HG03439 (cell line): ENCODE measurements around the gene MAGI3.
"Not testable (repeated sequence)": the region's sequence is repeated elsewhere in the genome, so short reads cannot be mapped to it uniquely, and the experiment has no call there.

Source experiments
- ATAC-seq: cut with Tn5 transposase; IDR thresholded peaks from one replicate; pipeline ENCODE4 v1.9.1; 2021; ENCODE audit warnings: mild to moderate bottlenecking, moderate library complexity; ENCODE audit not compliant: unreplicated experiment

MAGI3 gene

GRCh38 chr1:113678159-113678469 lies 287.8 kb downstream of the MAGI3 start:
- ATAC-seq: no peak

GRCh38 chr1:113681596-113682337 lies 291.5 kb downstream of the MAGI3 start:
- no peak for ATAC-seq

- no peak for ATAC-seq
Observed at GRCh38 chr1:113683384-113684152, 293.3 kb downstream of the MAGI3 start.

GRCh38 chr1:113684153-113684541 lies 293.8 kb downstream of the MAGI3 start:
- no peak for ATAC-seq

GRCh38 chr1:113686891-113687618 lies 296.7 kb downstream of the MAGI3 start:
- no peak for ATAC-seq

GRCh38 chr1:113691184-113691583 lies 300.9 kb downstream of the MAGI3 start:
- ATAC-seq: no peak

GRCh38 chr1:113692342-113692741 lies 302.0 kb downstream of the MAGI3 start:
- no peak for ATAC-seq

GRCh38 chr1:113692824-113693431 lies 302.6 kb downstream of the MAGI3 start:
- ATAC-seq: no peak

GRCh38 chr1:113694910-113695309 lies 304.6 kb downstream of the MAGI3 start:
- ATAC-seq: no peak

GRCh38 chr1:113701429-113701828 lies 311.1 kb downstream of the MAGI3 start:
- ATAC-seq: no peak

GRCh38 chr1:113714606-113715269 lies 324.4 kb downstream of the MAGI3 start:
- ATAC-seq: no peak

GRCh38 chr1:113717506-113717905 lies 327.2 kb downstream of the MAGI3 start:
- ATAC-seq: not testable (repeated sequence)

GRCh38 chr1:113718621-113719020 lies 328.3 kb downstream of the MAGI3 start:
- not testable (repeated sequence) for ATAC-seq

GRCh38 chr1:113721010-113721409 lies 330.7 kb downstream of the MAGI3 start:
- ATAC-seq: no peak

GRCh38 chr1:113732802-113733201 lies 342.5 kb downstream of the MAGI3 start:
- no peak for ATAC-seq

GRCh38 chr1:113734357-113735055 lies 344.2 kb downstream of the MAGI3 start:
- ATAC-seq: no peak
